WERI-Rb-1 (cell line): ENCODE data around the gene MTRF1L.
"Not testable (repeated sequence)": the region's sequence is repeated elsewhere in the genome, so short reads cannot be mapped to it uniquely, and the experiment has no call there.

Source experiments
- DNase-seq: peaks from one replicate; pipeline ENCODE4 v3.0.0-alpha.2; 2020
- H3K27ac ChIP-seq: fragments of 250-450 bp; sonication (Bioruptor Pico); 2 replicates; pipeline ENCODE4 v1.5.1; 2020; ENCODE audit warnings: mild to moderate bottlenecking, moderate library complexity
- H3K27me3 ChIP-seq: fragments of 250-450 bp; sonication (Bioruptor Pico); 2 replicates; pipeline ENCODE4 v1.5.1; 2021; ENCODE audit warnings: mild to moderate bottlenecking, low read depth, moderate library complexity; ENCODE audit not compliant: insufficient read depth, severe bottlenecking
- H3K36me3 ChIP-seq: fragments of 250-450 bp; sonication (Bioruptor Pico); 2 replicates; pipeline ENCODE4 v1.5.1; 2020; ENCODE audit warnings: mild to moderate bottlenecking, moderate library complexity
- H3K4me3 ChIP-seq: 2 replicates; pipeline ENCODE4 v1.5.1; 2011; ENCODE audit warnings: low read depth, mild to moderate bottlenecking, control low read depth, low read length
- H3K9me3 ChIP-seq: fragments of 250-450 bp; sonication (Bioruptor Pico); 2 replicates; pipeline ENCODE4 v1.5.1; 2021; ENCODE audit warnings: mild to moderate bottlenecking, moderate library complexity; ENCODE audit not compliant: severe bottlenecking
- CTCF ChIP-seq: IDR thresholded peaks from 2 replicates; pipeline ENCODE4 v1.5.1; 2011; ENCODE audit warnings: low read depth, mild to moderate bottlenecking, control low read depth, inconsistent platforms, low read length

Gene MTRF1L

DNA sequence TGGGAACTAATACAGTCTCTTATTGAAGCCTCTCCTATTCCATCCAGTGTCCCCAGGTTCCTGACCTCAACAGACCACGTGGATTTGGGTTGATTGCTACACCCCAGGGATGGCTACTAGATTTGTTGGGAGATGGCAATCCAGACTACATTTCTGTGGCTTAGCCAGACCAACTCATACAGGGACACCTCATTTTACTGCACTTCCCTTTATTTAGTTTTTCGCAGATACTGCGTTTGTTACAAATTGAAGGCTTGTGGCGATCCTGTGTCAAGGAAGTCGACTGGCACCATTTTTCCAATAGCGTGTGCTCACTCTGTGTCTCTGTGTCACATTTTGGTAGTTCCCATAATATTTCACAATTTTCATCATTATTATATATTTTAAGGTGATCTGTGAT, 10.3 kb upstream of the MTRF1L start:
- Histone ChIP-seq H3K4me3 (no peak overlapping the region), H3K9me3 (no peaks in the 10 kb centered on the region), H3K27ac (no peak overlapping the region), H3K27me3 (no peaks in the 10 kb centered on the region), H3K36me3 (no peaks in the 10 kb centered on the region)
- TF ChIP-seq CTCF: no peak
- DNase-seq: no peak

DNA sequence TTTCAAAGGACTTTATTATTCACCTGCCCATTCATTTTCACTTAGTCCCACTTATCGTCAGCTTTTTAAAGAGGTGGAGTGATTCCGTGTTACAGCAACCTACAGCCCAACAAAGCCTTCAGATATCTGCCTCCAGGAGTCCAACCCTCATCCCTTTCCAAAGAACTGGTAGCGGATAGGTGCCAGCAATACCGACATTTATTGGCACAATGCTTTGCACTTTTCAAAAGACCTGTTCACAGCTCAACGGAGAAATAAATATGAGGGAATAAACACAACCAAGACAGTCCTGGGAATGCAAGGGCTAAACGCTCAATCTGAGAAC, 819 bp upstream of the MTRF1L start:
- Histone ChIP-seq H3K9me3 (no peaks in the 10 kb centered on the region), H3K27ac (peak overlapping the region; percentile 83), H3K4me3 (peak overlapping the region; percentile 74), H3K27me3 (no peaks in the 10 kb centered on the region), H3K36me3 (peaks cover 22% of the 10 kb centered on the region)
- DNase-seq: no peak
- TF ChIP-seq CTCF: no peak

- TF ChIP-seq CTCF: no peak
- peak overlapping the region; percentile 74 for H3K4me3 ChIP-seq
- no peak for DNase-seq
Measured at GRCh38 chr6:153001767-153002612, 519 bp downstream of the MTRF1L start.

GRCh38 chr6:153000790-153001189, 1.7 kb downstream of the MTRF1L start:
- not testable (repeated sequence) for H3K27me3 ChIP-seq, DNase-seq, H3K9me3 ChIP-seq, H3K27ac ChIP-seq, H3K4me3 ChIP-seq
- peaks cover 44% of the 10 kb centered on the region for H3K36me3 ChIP-seq

More at GRCh38 chr6:153001767-153002612, 519 bp downstream of the MTRF1L start:
- H3K27ac ChIP-seq: peak overlapping the region; percentile 83
- no peaks in the 10 kb centered on the region for H3K27me3 ChIP-seq
- H3K36me3 ChIP-seq: peaks cover 33% of the 10 kb centered on the region
- no peaks in the 10 kb centered on the region for H3K9me3 ChIP-seq

- no peak for DNase-seq
- peaks cover 50% of the 10 kb centered on the region for H3K36me3 ChIP-seq
Measured at GRCh38 chr6:153000243-153000642, 2.3 kb downstream of the MTRF1L start.

GRCh38 chr6:152999538-152999937, 3.0 kb downstream of the MTRF1L start:
- not testable (repeated sequence) for H3K27me3 ChIP-seq, H3K27ac ChIP-seq, H3K4me3 ChIP-seq

More at GRCh38 chr6:153000243-153000642, 2.3 kb downstream of the MTRF1L start:
- TF ChIP-seq CTCF: no peak
- Histone ChIP-seq H3K9me3 (no peaks in the 10 kb centered on the region), H3K27ac (no peak overlapping the region), H3K27me3 (no peaks in the 10 kb centered on the region), H3K4me3 (no peak overlapping the region)

DNA sequence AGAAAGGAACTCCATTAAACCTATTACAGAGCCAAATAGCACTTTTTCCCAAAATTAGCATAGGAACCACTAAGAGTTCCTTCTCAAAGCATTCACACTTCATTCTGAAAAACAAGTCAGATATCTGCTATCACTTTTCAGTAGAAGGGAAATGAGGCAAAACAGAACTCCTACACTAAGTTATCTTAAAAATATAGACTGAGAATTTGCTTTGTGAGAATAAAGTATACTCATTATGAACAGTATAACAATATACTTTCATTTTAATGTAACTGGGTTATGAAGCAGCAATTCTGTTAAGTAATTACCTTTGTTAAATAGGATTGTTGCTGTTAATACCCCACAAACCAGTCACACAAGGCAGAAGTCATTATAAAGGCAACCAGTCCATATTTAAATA, 8.7 kb downstream of the MTRF1L start:
- no peaks in the 10 kb centered on the region for H3K9me3 ChIP-seq
- no peak for DNase-seq
- no peak overlapping the region for H3K27ac ChIP-seq
- TF ChIP-seq CTCF: no peak
- peaks cover 78% of the 10 kb centered on the region for H3K36me3 ChIP-seq
- no peak overlapping the region for H3K4me3 ChIP-seq
- H3K27me3 ChIP-seq: no peaks in the 10 kb centered on the region

More at GRCh38 chr6:152999538-152999937, 3.0 kb downstream of the MTRF1L start:
- H3K9me3 ChIP-seq, DNase-seq: not testable (repeated sequence)
- H3K36me3 ChIP-seq: peaks cover 53% of the 10 kb centered on the region
